CD14-positive monocyte (primary cell): Measurements from ENCODE around the gene TAF4. TPM values are rescaled to one million over a fixed set of nuclear protein-coding genes. Genes with fewer than 3 reads are reported as not detected.

Source experiments
- DNase-seq, 3 donors: peaks; one replicate each; pipeline ENCODE4 v3.0.0-alpha.2; 2011 to 2022
- H2AFZ ChIP-seq: 2 replicates; pipeline ENCODE4 v1.6.0; 2012; ENCODE audit warnings: mild to moderate bottlenecking, low read depth, low read length, inconsistent platforms; ENCODE audit not compliant: insufficient read depth, poor library complexity, severe bottlenecking
- H3K27ac ChIP-seq, 2 donors: 1 replicate in 1 of 2; 2 replicates in 1 of 2; pipeline ENCODE4 v1.5.1; 2012 to 2013; ENCODE audit warnings: low read length in 2 of 2, control low read depth in 1 of 2, inconsistent platforms in 1 of 2, low read depth in 1 of 2, mild to moderate bottlenecking in 1 of 2
- H3K27me3 ChIP-seq, 2 donors: one replicate each; pipeline versions ENCODE4 v1.6.0 to v1.6.1; 2011 to 2013; ENCODE audit warnings: low read length in 2 of 2; ENCODE audit not compliant: control insufficient read depth in 2 of 2, insufficient read depth in 2 of 2
- H3K36me3 ChIP-seq, 2 donors: replicated peaks in 1 of 2; 1 replicate in 1 of 2; 2 replicates in 1 of 2; pipeline versions ENCODE4 v1.5.1 to v1.6.1; 2012 to 2013; ENCODE audit warnings: low read length in 2 of 2, control low read depth in 1 of 2, inconsistent platforms in 1 of 2, mild to moderate bottlenecking in 1 of 2; ENCODE audit not compliant: insufficient read depth in 2 of 2, control insufficient read depth in 1 of 2
- H3K4me1 ChIP-seq, 2 donors: 1 replicate in 1 of 2; 2 replicates in 1 of 2; pipeline versions ENCODE4 v1.5.1 to v1.6.1; 2012 to 2013; ENCODE audit warnings: low read length in 2 of 2, control low read depth in 1 of 2, inconsistent platforms in 1 of 2, mild to moderate bottlenecking in 1 of 2, moderate library complexity in 1 of 2; ENCODE audit not compliant: insufficient read depth in 2 of 2, control insufficient read depth in 1 of 2
- H3K4me2 ChIP-seq: replicated peaks from 2 replicates; pipeline ENCODE3; 2012; ENCODE audit warnings: low read length, moderate library complexity, mild to moderate bottlenecking; ENCODE audit not compliant: poor library complexity, severe bottlenecking; ENCODE audit errors: extremely low read depth
- H3K4me3 ChIP-seq, 3 experiments: fragments of 200-600 bp in 1 of 3; sonication (generic) in 1 of 3; replicated peaks in 1 of 3; 1 replicate in 2 of 3; 2 replicates in 1 of 3; pipeline ENCODE4 v1.5.1; 2011 to 2013; ENCODE audit warnings: low read length in 3 of 3, mild to moderate bottlenecking in 3 of 3, control low read depth in 2 of 3, low read depth in 2 of 3, inconsistent platforms in 1 of 3, moderate library complexity in 1 of 3
- H3K79me2 ChIP-seq: 2 replicates; pipeline ENCODE4 v1.6.0; 2012; ENCODE audit warnings: mild to moderate bottlenecking, control low read depth, inconsistent platforms, low read length, moderate library complexity; ENCODE audit not compliant: insufficient read depth
- H3K9ac ChIP-seq: 2 replicates; pipeline ENCODE4 v1.6.0; 2017; ENCODE audit warnings: low read length, mild to moderate bottlenecking; ENCODE audit not compliant: insufficient read depth, poor library complexity, severe bottlenecking
- H3K9me3 ChIP-seq, 2 donors: replicated peaks in 1 of 2; 1 replicate in 1 of 2; 2 replicates in 1 of 2; pipeline versions ENCODE4 v1.5.1 to v1.6.1; 2012 to 2013; ENCODE audit warnings: low read length in 2 of 2, control low read depth in 1 of 2; ENCODE audit not compliant: control insufficient read depth in 1 of 2, insufficient read depth in 1 of 2
- H4K20me1 ChIP-seq: 2 replicates; pipeline ENCODE4 v1.6.0; 2012; ENCODE audit warnings: mild to moderate bottlenecking, low read length, control low read depth, moderate library complexity; ENCODE audit not compliant: insufficient read depth
- H3K27ac Mint-ChIP-seq, 7 donors: one replicate each; pipeline ENCODE4 v1.8.0; 2020; ENCODE audit warnings: mild to moderate bottlenecking in 7 of 7, mixed read lengths in 7 of 7, moderate library complexity in 6 of 7, inconsistent platforms in 2 of 7
- H3K27me3 Mint-ChIP-seq, 3 donors: one replicate each; pipeline ENCODE4 v1.8.0; 2021 to 2022; ENCODE audit warnings: low read depth in 3 of 3, mild to moderate bottlenecking in 3 of 3, mixed read lengths in 3 of 3, moderate library complexity in 3 of 3, inconsistent platforms in 1 of 3
- H3K36me3 Mint-ChIP-seq, 2 donors: one replicate each; pipeline ENCODE4 v1.8.0; 2020; ENCODE audit warnings: mixed read lengths in 2 of 2, inconsistent platforms in 1 of 2, mild to moderate bottlenecking in 1 of 2
- H3K4me1 Mint-ChIP-seq: one replicate; pipeline ENCODE4 v1.8.0; 2020; ENCODE audit warnings: mild to moderate bottlenecking, mixed read lengths
- H3K4me3 Mint-ChIP-seq, 2 donors: one replicate each; pipeline ENCODE4 v1.8.0; 2020; ENCODE audit warnings: mild to moderate bottlenecking in 2 of 2, mixed read lengths in 2 of 2, moderate library complexity in 1 of 2
- H3K9me3 Mint-ChIP-seq, 7 donors: one replicate each; pipeline ENCODE4 v1.8.0; 2020 to 2022; ENCODE audit warnings: mixed read lengths in 7 of 7, mild to moderate bottlenecking in 6 of 7, moderate library complexity in 6 of 7, inconsistent platforms in 2 of 7
- WGBS: methylation state at CpG from one replicate; pipeline ENCODE4 v1.1.5; 2013; ENCODE audit warnings: missing lambda C conversion rate; ENCODE audit not compliant: insufficient coverage; 5-methylcytosine and 5-hydroxymethylcytosine counted together
- intact Hi-C, 2 donors: fragments of 100-400 bp; cut with micrococcal nuclease; formaldehyde crosslinking; loops; one replicate each; pipeline versions ENCODE4 v1.15.0 to v1.15.1; 2023
- polyA plus RNA-seq, 3 donors: library from polyadenylated mRNA; depleted of rRNA in 1 of 3; unstranded in 2 of 3; stranded (reverse) in 1 of 3; fragments of 300-500 nt in 2 of 3; fragments of >200 nt in 1 of 3; fragmentation: Illumina TruSeq in 2 of 3; gene quantifications; 1 replicate in 2 of 3; 2 replicates in 1 of 3; pipeline ENCODE4 v1.2.3, GENCODE V29; 2012 to 2021
- TF ChIP-seq, protein P1 (sequence below): fragments of 200-600 bp; IDR thresholded peaks from one replicate; pipeline ENCODE4 v1.8.0; 2022; ENCODE audit warnings: antibody characterized with exemption, mild to moderate bottlenecking

The TAF4 gene
- polyA plus RNA-seq, 3 donors = 0.48 to 14.9 (median 0.99) TPM

DNA sequence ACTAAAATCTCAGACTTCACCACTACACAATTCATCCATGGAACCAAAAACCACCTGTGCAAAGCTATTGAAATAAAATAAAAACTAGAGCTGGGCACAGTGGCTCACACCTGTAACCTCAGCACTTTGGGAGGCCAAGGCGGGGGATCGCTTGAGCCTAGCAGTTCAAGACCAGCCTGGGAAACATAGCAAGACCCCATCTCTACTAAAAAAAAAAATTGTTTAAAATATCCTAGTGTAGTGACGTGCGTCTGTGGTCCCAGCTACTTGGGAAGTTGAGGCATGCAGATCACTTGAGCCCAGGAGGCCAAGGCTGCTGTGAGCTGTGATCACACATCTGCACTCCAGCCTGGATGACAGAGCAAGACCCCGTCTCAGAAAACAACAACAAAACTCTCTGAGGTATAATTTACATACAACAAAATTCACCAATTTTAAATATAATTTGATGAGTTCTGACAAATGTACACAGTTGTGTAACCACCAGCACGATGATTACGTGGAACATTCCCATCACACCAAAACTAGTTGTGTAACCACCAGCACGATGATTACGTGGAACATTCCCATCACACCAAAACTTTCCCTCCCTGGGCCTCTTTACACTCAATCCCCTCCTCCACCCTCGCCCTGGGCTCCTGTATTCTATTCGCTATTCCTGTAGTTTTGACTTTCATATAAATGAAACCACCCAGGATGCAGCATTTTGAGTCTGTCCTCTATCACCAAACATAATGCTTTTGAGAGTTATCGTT is 107.5 kb downstream of the TAF4 start:
- no peaks in the 10 kb centered on the region for H3K79me2 ChIP-seq
- no peaks in the 10 kb centered on the region for H3K36me3 ChIP-seq
- H3K9ac ChIP-seq = no peak overlapping the region
- Mint-ChIP-seq H3K27me3 (peaks cover 5 to 20% (median 12%) of the 10 kb centered on the region in 3 donors), H3K4me3 (no peak overlapping the region), H3K27ac (no peak overlapping the region), H3K4me1 (no peaks in the 10 kb centered on the region), H3K9me3 (peaks cover 0 to 3% (median 0%) of the 10 kb centered on the region in 7 donors), H3K36me3 (no peaks in the 10 kb centered on the region)
- TF ChIP-seq, protein P1, sequence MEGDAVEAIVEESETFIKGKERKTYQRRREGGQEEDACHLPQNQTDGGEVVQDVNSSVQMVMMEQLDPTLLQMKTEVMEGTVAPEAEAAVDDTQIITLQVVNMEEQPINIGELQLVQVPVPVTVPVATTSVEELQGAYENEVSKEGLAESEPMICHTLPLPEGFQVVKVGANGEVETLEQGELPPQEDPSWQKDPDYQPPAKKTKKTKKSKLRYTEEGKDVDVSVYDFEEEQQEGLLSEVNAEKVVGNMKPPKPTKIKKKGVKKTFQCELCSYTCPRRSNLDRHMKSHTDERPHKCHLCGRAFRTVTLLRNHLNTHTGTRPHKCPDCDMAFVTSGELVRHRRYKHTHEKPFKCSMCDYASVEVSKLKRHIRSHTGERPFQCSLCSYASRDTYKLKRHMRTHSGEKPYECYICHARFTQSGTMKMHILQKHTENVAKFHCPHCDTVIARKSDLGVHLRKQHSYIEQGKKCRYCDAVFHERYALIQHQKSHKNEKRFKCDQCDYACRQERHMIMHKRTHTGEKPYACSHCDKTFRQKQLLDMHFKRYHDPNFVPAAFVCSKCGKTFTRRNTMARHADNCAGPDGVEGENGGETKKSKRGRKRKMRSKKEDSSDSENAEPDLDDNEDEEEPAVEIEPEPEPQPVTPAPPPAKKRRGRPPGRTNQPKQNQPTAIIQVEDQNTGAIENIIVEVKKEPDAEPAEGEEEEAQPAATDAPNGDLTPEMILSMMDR = no peak
- H3K27ac ChIP-seq = no peak overlapping the region
- H4K20me1 ChIP-seq = no peaks in the 10 kb centered on the region
- DNase-seq = no peak
- intact Hi-C loops = no loop called here
- no peak overlapping the region for H3K4me2 ChIP-seq
- WGBS = 72% methylated on average over 7 of the region's 12 CpGs
- no peaks in the 10 kb centered on the region for H3K27me3 ChIP-seq
- no peaks in the 10 kb centered on the region for H3K4me1 ChIP-seq
- no peak overlapping the region for H3K4me3 ChIP-seq
- H2AFZ ChIP-seq = no peak overlapping the region
- H3K9me3 ChIP-seq = no peaks in the 10 kb centered on the region

DNA sequence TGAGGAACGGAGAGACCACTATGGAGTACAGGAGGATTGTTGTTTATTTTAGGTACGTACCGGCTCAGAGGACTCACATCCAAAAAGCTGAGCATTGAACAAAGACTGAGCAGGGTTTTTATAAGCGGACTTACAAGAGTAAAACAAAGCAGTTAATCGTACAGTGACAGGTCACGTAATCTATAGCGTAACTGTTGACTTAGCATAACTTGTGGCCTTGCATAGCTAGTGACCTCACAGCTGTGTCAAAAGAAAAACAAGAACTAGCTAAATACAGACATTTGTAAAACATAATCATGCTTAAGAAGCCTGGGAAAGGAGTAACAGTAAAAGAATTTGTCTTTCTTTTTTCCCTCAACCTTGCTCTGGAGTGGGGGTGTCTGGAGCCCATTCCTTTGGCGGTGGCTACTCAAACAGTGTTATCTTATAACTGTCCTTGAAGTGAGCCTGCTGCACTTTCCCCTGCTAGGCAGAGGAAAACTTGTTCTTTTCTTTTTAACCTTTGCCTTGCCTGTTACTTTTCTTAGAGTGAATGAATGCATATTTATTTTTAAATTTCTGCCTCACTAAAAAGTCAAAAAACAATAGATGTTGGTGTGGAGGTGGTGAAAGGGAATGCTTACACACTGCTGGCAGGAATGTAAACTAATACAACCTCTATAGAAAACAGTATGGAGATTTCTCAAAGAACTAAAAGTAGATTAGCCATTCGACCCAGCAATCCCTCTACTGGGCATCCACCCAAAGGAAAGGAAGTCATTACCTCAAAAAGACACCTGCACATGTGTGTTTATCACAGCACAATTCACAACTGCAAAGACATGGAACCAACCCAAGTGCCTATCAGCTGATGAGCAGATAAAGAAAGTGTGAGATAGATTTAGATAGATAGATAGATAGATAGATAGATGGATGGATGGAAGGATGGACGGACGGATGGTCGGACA is 109.0 kb downstream of the TAF4 start:
- Histone ChIP-seq H3K4me1 (no peaks in the 10 kb centered on the region), H4K20me1 (no peaks in the 10 kb centered on the region), H3K79me2 (no peaks in the 10 kb centered on the region), H3K27ac (no peak overlapping the region), H3K4me2 (no peak overlapping the region), H3K27me3 (no peaks in the 10 kb centered on the region), H3K9ac (no peak overlapping the region), H3K36me3 (no peaks in the 10 kb centered on the region), H3K9me3 (no peaks in the 10 kb centered on the region), H3K4me3 (no peak overlapping the region), H2AFZ (no peak overlapping the region)
- Mint-ChIP-seq H3K27me3 (peaks cover 2 to 18% (median 12%) of the 10 kb centered on the region in 3 donors), H3K4me3 (no peak overlapping the region), H3K9me3 (peaks cover 0 to 3% (median 0%) of the 10 kb centered on the region in 7 donors), H3K4me1 (no peaks in the 10 kb centered on the region), H3K36me3 (no peaks in the 10 kb centered on the region), H3K27ac (no peak overlapping the region)
- intact Hi-C loops = no loop called here
- WGBS = 87% methylated on average over 3 of the region's 12 CpGs
- no peak for DNase-seq
- TF ChIP-seq, protein P1 = no peak
